GM12878 (cell line): Measurements from ENCODE around the gene LRRC63. TPM values are rescaled to one million over a fixed set of nuclear protein-coding genes. Genes with fewer than 3 reads are reported as not detected.

Source experiments
- ATAC-seq: fragments of 200-7000 bp; cut with Tn5 transposase; 3 replicates; pipeline ENCODE4 v1.9.1; 2020; ENCODE audit warnings: mild to moderate bottlenecking, moderate library complexity
- BruUV-seq: library from RNA; stranded (reverse); fragments of 400-500 nt; replicated peaks from 2 replicates; lab custom pipeline; 2021; lab: Mats Ljungman, UMichigan
- CTCF ChIA-PET: fragments of 300-600 bp; sonication (Branson Sonifier 250); formaldehyde crosslinking; extraction: SDS; loops from one replicate; lab custom pipeline; 2021; ENCODE audit warnings: inconsistent platforms; lab: Yijun Ruan, JAX
- POLR2A ChIA-PET: fragments of 350-600 bp; formaldehyde crosslinking; extraction: SDS; loops from one replicate; lab custom pipeline; 2021; ENCODE audit warnings: inconsistent platforms; lab: Charles Lee
- RAD21 ChIA-PET: fragments of 300-600 bp; sonication (Branson Sonifier 250); formaldehyde crosslinking; loops from one replicate; lab custom pipeline; 2023; ENCODE audit warnings: antibody characterized with exemption; ENCODE audit not compliant: unreplicated experiment; lab: Charles Lee
- SMC1A ChIA-PET: fragments of 300-600 bp; sonication (Branson Sonifier 250); formaldehyde crosslinking; loops from one replicate; lab custom pipeline; 2023; ENCODE audit not compliant: unreplicated experiment, uncharacterized antibody; lab: Charles Lee
- DNase-seq: peaks from one replicate; pipeline ENCODE4 v3.0.0-alpha.2; 2011; ENCODE audit warnings: low read depth, low spot score
- FAIRE-seq: peaks from 3 replicates; lab custom pipeline; 2011; peaks lifted over from hg19 to GRCh38; lab: Jason Lieb, UNC
- H2AFZ ChIP-seq: 2 replicates; pipeline ENCODE4 v1.6.0; 2011; ENCODE audit warnings: low read depth, low read length, control low read depth; ENCODE audit not compliant: control insufficient read depth
- H3K27ac ChIP-seq: 2 replicates; pipeline ENCODE4 v1.5.1; 2011; ENCODE audit warnings: control low read depth; ENCODE audit not compliant: control insufficient read depth, insufficient read depth
- H3K27me3 ChIP-seq, 2 experiments: replicated peaks in 1 of 2; 2 replicates each; pipeline versions ENCODE4 v1.6.0 to v1.6.1; 2011; ENCODE audit warnings: low read length in 1 of 2; ENCODE audit not compliant: control insufficient read depth in 2 of 2, insufficient read depth in 2 of 2
- H3K36me3 ChIP-seq, 2 experiments: 2 replicates each; pipeline ENCODE4 v1.5.1; 2011; ENCODE audit warnings: low read length in 1 of 2; ENCODE audit not compliant: control insufficient read depth in 2 of 2, insufficient read depth in 2 of 2
- H3K4me1 ChIP-seq: 2 replicates; pipeline ENCODE4 v1.6.1; 2011; ENCODE audit warnings: mild to moderate bottlenecking, low read length, moderate library complexity, mixed read lengths; ENCODE audit not compliant: control insufficient read depth, insufficient read depth
- H3K4me2 ChIP-seq: 2 replicates; pipeline ENCODE4 v1.6.0; 2011; ENCODE audit warnings: control low read depth; ENCODE audit not compliant: control insufficient read depth, insufficient read depth
- H3K4me3 ChIP-seq: fragments of 200-600 bp; sonication (generic); 2 replicates; pipeline ENCODE4 v1.5.1; 2016
- H3K79me2 ChIP-seq: 2 replicates; pipeline ENCODE4 v1.6.0; 2011; ENCODE audit warnings: low read length; ENCODE audit not compliant: control insufficient read depth, insufficient read depth
- H3K9ac ChIP-seq: 2 replicates; pipeline ENCODE4 v1.8.0; 2011; ENCODE audit warnings: low read length, control low read depth, mixed read lengths; ENCODE audit not compliant: control insufficient read depth, insufficient read depth
- H3K9me3 ChIP-seq: replicated peaks from 3 replicates; pipeline ENCODE4 v1.5.1; 2011; ENCODE audit warnings: mild to moderate bottlenecking, low read length; ENCODE audit not compliant: control insufficient read depth, insufficient read depth
- H4K20me1 ChIP-seq: 2 replicates; pipeline ENCODE4 v1.6.0; 2011; ENCODE audit not compliant: control insufficient read depth, insufficient read depth
- EGR1 ChIP-seq, 2 experiments: IDR thresholded peaks; 1 replicate in 1 of 2; 2 replicates in 1 of 2; pipeline ENCODE4 v1.6.1; 2011 to 2012; ENCODE audit warnings: low read depth in 2 of 2, low read length in 2 of 2, borderline replicate concordance in 1 of 2, mild to moderate bottlenecking in 1 of 2, moderate library complexity in 1 of 2
- FOXM1 ChIP-seq: IDR thresholded peaks from 2 replicates; pipeline ENCODE4 v1.6.1; 2012; ENCODE audit warnings: low read depth, mild to moderate bottlenecking, inconsistent platforms, low read length, moderate library complexity
- HDAC2 ChIP-seq: fragments of 200-600 bp; sonication (generic); IDR thresholded peaks from 2 replicates; pipeline ENCODE4 v1.6.1; 2017
- MTA3 ChIP-seq: IDR thresholded peaks from 2 replicates; pipeline ENCODE4 v1.6.1; 2012; ENCODE audit warnings: low read length, inconsistent platforms, borderline replicate concordance
- MXI1 ChIP-seq: fragments of 150-350 bp; IDR thresholded peaks from 2 replicates; pipeline ENCODE4 v1.6.1; 2011; ENCODE audit warnings: low read depth, mild to moderate bottlenecking, inconsistent platforms, low read length, improper control_type of control experiment
- NR2C2 ChIP-seq: IDR thresholded peaks from 2 replicates; pipeline ENCODE4 v1.6.1; 2011; ENCODE audit warnings: borderline replicate concordance, low read depth; ENCODE audit not compliant: control insufficient read depth, insufficient read length
- RBBP5 ChIP-seq: fragments of 200-600 bp; sonication (generic); conservative IDR thresholded peaks from 2 replicates; pipeline ENCODE4 v1.6.1; 2016
- RUNX3 ChIP-seq: IDR thresholded peaks from 2 replicates; pipeline ENCODE4 v1.6.1; 2012; ENCODE audit warnings: low read length, inconsistent platforms
- SIN3A ChIP-seq: IDR thresholded peaks from 2 replicates; pipeline ENCODE4 v1.6.1; 2012; ENCODE audit warnings: low read depth, low read length, improper control_type of control experiment
- ZNF274 ChIP-seq: IDR thresholded peaks from one replicate; pipeline ENCODE4 v1.8.0; 2011; ENCODE audit not compliant: insufficient read length, insufficient read depth
- WGBS: methylation state at CpG from one replicate; pipeline ENCODE4 v1.1.6; 2016; ENCODE audit warnings: low lambda C conversion rate; ENCODE audit not compliant: insufficient replicate concordance, insufficient coverage; ENCODE audit errors: missing lambda C conversion rate; 5-methylcytosine and 5-hydroxymethylcytosine counted together
- in situ Hi-C: fragments of 300-500 bp; cut with MboI; formaldehyde crosslinking; loops from 9 replicates; pipeline ENCODE4 v1.14.3; 2018; ENCODE audit warnings: mixed read lengths
- intact Hi-C: fragments of 100-400 bp; cut with micrococcal nuclease; formaldehyde crosslinking; loops from one replicate; pipeline ENCODE4 v1.14.2; 2022; ENCODE audit not compliant: unreplicated experiment
- polyA plus RNA-seq, 11 experiments: library from polyadenylated mRNA; depleted of rRNA in 4 of 11; unstranded in 6 of 11; stranded (reverse) in 5 of 11; fragments of >200 nt; fragmentation: Nextera tagmentation in 4 of 11; fragmentation: Illumina TruSeq in 1 of 11; extraction: Ambion mirVana in 4 of 11; extraction: Trizol in 1 of 11; gene quantifications; 1 replicate in 1 of 11; 2 replicates in 10 of 11; pipeline versions ENCODE4 v1.2.1 to v1.2.3, GENCODE V29; 2011 to 2016; ENCODE audit warnings: inconsistent platforms in 2 of 11, missing spikeins in 2 of 11, low read depth in 1 of 11
- total RNA-seq, 4 experiments: library from RNA; depleted of rRNA in 3 of 4; stranded (reverse); fragments of >200 nt in 3 of 4; fragmentation: Illumina TruSeq in 1 of 4; extraction: Trizol in 1 of 4; gene quantifications; 2 replicates each; pipeline versions ENCODE4 v1.2.1 to v1.2.3, GENCODE V29; 2013 to 2021
- TF ChIP-seq, protein P1 (sequence below): fragments of 450-650 bp; IDR thresholded peaks from 2 replicates; pipeline ENCODE4 v1.6.1; 2017; ENCODE audit warnings: mild to moderate bottlenecking
- TF ChIP-seq, protein P2 (sequence below), 3 experiments: IDR thresholded peaks in 2 of 3; conservative IDR thresholded peaks in 1 of 3; 2 replicates each; pipeline ENCODE4 v1.5.1; 2011; ENCODE audit warnings: low read depth in 3 of 3, low read length in 3 of 3, mild to moderate bottlenecking in 3 of 3, control low read depth in 2 of 3, moderate library complexity in 2 of 3, inconsistent platforms in 1 of 3, mixed read lengths in 1 of 3; ENCODE audit not compliant: control insufficient read depth in 2 of 3, insufficient read depth in 1 of 3; ENCODE audit errors: extremely low read depth in 1 of 3
- TF ChIP-seq, protein P3 (sequence below): IDR thresholded peaks from 2 replicates; pipeline ENCODE4 v1.6.1; 2012; ENCODE audit warnings: mild to moderate bottlenecking, low read depth, low read length
- TF ChIP-seq, protein P4 (sequence below): fragments of 450-650 bp; IDR thresholded peaks from 2 replicates; pipeline ENCODE4 v1.6.1; 2017; ENCODE audit warnings: mild to moderate bottlenecking, low read depth, inconsistent platforms; ENCODE audit not compliant: poor library complexity, severe bottlenecking

LRRC63 gene
- total and polyA plus RNA-seq, 10 of the 15 experiments (the other 5 are each of a cell fraction or from before 2014, with no cell fraction given): 0.34 to 0.98 (median 0.76) TPM; not detected in 1

DNA sequence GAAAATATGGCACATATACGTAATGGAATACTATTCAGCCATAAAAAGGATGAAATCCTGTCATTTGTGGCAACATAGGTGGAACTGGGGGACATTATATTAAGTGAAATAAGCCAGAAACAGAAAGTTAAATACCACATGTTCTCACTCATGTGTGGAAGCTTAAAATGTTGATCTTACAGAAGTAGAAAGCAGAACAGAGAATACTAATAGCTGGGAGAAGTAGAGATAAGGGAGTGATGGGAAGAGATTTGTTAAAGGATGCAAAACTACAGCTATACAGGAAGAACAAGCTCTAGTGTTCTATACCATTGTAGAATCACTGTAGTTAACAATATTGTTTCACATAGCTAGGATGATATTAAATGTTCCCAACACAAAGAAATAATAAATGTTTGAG is 107.3 kb downstream of the LRRC63 start:
- no peaks in the 10 kb centered on the region for H3K9me3 ChIP-seq
- ChIA-PET RAD21 (interaction anchor here (0.6 to 1.1 kb wide), 2 partner anchors 159 to 511 kb away, joined by 3 read pairs; no protein-coding TSS in a partner anchor), SMC1A (interaction anchor here (1.1 to 1.7 kb wide), 5 partner anchors 8 to 514 kb away, joined by 3 to 4 read pairs (median 3); no protein-coding TSS in a partner anchor), CTCF (interaction anchor here (1.0 to 1.5 kb wide), 3 partner anchors 10 to 511 kb away, joined by 3 to 6 read pairs (median 3); no protein-coding TSS in a partner anchor), POLR2A (no interaction called here)
- intact Hi-C loops (no loop called here), in situ Hi-C loops (no loop called here)
- H3K27ac ChIP-seq: no peak overlapping the region
- 39% methylated on average over 1 of the region's 1 CpG for WGBS
- H2AFZ ChIP-seq: no peak overlapping the region
- H4K20me1 ChIP-seq: no peaks in the 10 kb centered on the region
- H3K36me3 ChIP-seq: no peaks in the 10 kb centered on the region
- BruUV-seq: no TSS peak
- H3K4me2 ChIP-seq: no peak overlapping the region
- no peaks in the 10 kb centered on the region for H3K27me3 ChIP-seq
- ATAC-seq: no peak
- H3K79me2 ChIP-seq: no peaks in the 10 kb centered on the region
- DNase-seq: no peak
- H3K4me1 ChIP-seq: no peaks in the 10 kb centered on the region
- FAIRE-seq: no peak
- no peak overlapping the region for H3K9ac ChIP-seq
- H3K4me3 ChIP-seq: no peak overlapping the region
- TF ChIP-seq MTA3 (no peak), MXI1 (no peak), RBBP5 (no peak), RUNX3 (no peak), NR2C2 (no peak), EGR1 (IDR thresholded peaks at IDR 0.05; ENCODE audit: borderline replicate concordance in 1 of 2, low read depth in 2 of 2, low read length in 2 of 2) (no peak), HDAC2 (no peak), SIN3A (no peak), FOXM1 (no peak), ZNF274 (no peak)
- TF ChIP-seq, protein P1, sequence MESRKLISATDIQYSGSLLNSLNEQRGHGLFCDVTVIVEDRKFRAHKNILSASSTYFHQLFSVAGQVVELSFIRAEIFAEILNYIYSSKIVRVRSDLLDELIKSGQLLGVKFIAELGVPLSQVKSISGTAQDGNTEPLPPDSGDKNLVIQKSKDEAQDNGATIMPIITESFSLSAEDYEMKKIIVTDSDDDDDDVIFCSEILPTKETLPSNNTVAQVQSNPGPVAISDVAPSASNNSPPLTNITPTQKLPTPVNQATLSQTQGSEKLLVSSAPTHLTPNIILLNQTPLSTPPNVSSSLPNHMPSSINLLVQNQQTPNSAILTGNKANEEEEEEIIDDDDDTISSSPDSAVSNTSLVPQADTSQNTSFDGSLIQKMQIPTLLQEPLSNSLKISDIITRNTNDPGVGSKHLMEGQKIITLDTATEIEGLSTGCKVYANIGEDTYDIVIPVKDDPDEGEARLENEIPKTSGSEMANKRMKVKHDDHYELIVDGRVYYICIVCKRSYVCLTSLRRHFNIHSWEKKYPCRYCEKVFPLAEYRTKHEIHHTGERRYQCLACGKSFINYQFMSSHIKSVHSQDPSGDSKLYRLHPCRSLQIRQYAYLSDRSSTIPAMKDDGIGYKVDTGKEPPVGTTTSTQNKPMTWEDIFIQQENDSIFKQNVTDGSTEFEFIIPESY: no peak
- TF ChIP-seq, protein P2, sequence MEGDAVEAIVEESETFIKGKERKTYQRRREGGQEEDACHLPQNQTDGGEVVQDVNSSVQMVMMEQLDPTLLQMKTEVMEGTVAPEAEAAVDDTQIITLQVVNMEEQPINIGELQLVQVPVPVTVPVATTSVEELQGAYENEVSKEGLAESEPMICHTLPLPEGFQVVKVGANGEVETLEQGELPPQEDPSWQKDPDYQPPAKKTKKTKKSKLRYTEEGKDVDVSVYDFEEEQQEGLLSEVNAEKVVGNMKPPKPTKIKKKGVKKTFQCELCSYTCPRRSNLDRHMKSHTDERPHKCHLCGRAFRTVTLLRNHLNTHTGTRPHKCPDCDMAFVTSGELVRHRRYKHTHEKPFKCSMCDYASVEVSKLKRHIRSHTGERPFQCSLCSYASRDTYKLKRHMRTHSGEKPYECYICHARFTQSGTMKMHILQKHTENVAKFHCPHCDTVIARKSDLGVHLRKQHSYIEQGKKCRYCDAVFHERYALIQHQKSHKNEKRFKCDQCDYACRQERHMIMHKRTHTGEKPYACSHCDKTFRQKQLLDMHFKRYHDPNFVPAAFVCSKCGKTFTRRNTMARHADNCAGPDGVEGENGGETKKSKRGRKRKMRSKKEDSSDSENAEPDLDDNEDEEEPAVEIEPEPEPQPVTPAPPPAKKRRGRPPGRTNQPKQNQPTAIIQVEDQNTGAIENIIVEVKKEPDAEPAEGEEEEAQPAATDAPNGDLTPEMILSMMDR (IDR thresholded peaks at IDR 0.05 in 2 of 3, conservative IDR thresholded peaks at IDR 0.05 in 1 of 3; ENCODE audit: control insufficient read depth in 2 of 3, extremely low read depth in 1 of 3, insufficient read depth in 1 of 3, low read depth in 3 of 3, low read length in 3 of 3): no peak
- TF ChIP-seq, protein P3, sequence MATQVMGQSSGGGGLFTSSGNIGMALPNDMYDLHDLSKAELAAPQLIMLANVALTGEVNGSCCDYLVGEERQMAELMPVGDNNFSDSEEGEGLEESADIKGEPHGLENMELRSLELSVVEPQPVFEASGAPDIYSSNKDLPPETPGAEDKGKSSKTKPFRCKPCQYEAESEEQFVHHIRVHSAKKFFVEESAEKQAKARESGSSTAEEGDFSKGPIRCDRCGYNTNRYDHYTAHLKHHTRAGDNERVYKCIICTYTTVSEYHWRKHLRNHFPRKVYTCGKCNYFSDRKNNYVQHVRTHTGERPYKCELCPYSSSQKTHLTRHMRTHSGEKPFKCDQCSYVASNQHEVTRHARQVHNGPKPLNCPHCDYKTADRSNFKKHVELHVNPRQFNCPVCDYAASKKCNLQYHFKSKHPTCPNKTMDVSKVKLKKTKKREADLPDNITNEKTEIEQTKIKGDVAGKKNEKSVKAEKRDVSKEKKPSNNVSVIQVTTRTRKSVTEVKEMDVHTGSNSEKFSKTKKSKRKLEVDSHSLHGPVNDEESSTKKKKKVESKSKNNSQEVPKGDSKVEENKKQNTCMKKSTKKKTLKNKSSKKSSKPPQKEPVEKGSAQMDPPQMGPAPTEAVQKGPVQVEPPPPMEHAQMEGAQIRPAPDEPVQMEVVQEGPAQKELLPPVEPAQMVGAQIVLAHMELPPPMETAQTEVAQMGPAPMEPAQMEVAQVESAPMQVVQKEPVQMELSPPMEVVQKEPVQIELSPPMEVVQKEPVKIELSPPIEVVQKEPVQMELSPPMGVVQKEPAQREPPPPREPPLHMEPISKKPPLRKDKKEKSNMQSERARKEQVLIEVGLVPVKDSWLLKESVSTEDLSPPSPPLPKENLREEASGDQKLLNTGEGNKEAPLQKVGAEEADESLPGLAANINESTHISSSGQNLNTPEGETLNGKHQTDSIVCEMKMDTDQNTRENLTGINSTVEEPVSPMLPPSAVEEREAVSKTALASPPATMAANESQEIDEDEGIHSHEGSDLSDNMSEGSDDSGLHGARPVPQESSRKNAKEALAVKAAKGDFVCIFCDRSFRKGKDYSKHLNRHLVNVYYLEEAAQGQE: no peak
- TF ChIP-seq, protein P4, sequence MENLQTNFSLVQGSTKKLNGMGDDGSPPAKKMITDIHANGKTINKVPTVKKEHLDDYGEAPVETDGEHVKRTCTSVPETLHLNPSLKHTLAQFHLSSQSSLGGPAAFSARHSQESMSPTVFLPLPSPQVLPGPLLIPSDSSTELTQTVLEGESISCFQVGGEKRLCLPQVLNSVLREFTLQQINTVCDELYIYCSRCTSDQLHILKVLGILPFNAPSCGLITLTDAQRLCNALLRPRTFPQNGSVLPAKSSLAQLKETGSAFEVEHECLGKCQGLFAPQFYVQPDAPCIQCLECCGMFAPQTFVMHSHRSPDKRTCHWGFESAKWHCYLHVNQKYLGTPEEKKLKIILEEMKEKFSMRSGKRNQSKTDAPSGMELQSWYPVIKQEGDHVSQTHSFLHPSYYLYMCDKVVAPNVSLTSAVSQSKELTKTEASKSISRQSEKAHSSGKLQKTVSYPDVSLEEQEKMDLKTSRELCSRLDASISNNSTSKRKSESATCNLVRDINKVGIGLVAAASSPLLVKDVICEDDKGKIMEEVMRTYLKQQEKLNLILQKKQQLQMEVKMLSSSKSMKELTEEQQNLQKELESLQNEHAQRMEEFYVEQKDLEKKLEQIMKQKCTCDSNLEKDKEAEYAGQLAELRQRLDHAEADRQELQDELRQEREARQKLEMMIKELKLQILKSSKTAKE: no peak
